ENCODE results near the gene NRBP1. TPM values are rescaled to one million over a fixed set of nuclear protein-coding genes. Genes with fewer than 3 reads are reported as not detected.
A peak's percentile ranks its signal among the peaks of the same experiment; 100 is the strongest.

NRBP1 gene
- total RNA-seq, 1 donor from 2014 or later: 136 TPM

GRCh38 chr2:27445155-27445554 lies 16.7 kb downstream of the NRBP1 start:
- H3K79me2 ChIP-seq (ENCODE audit: low read depth): no peaks in the 10 kb centered on the region
- H3K27ac Mint-ChIP-seq: peak overlapping the region; percentile 25
- H3K4me1 Mint-ChIP-seq: peaks cover 9% of the 10 kb centered on the region
- no peak overlapping the region for H3K4me3 ChIP-seq
- H3K9me3 Mint-ChIP-seq: no peaks in the 10 kb centered on the region
- no peaks in the 10 kb centered on the region for H3K27me3 ChIP-seq
- H3K9ac ChIP-seq: no peak overlapping the region
- peaks cover 7% of the 10 kb centered on the region for H3K4me1 ChIP-seq
- H3K27me3 Mint-ChIP-seq (ENCODE audit: insufficient read depth, low read depth): peaks cover 4% of the 10 kb centered on the region
- no peak overlapping the region for H3K27ac ChIP-seq
- no peak for TF ChIP-seq CTCF (IDR thresholded peaks at IDR 0.05)
- no peak for TF ChIP-seq EZH2phosphoT487 (IDR thresholded peaks at IDR 0.05)
- TF ChIP-seq EZH2 (IDR thresholded peaks at IDR 0.05): no peak
- H3K9me3 ChIP-seq (ENCODE audit: low read depth): no peaks in the 10 kb centered on the region
- no peak overlapping the region for H3K4me3 Mint-ChIP-seq
- peaks cover 9% of the 10 kb centered on the region for H4K20me1 ChIP-seq (ENCODE audit: low read depth)
- H3F3A ChIP-seq (ENCODE audit: low read depth): peaks cover 32% of the 10 kb centered on the region
- H3K4me2 ChIP-seq: no peak overlapping the region
- H3K36me3 Mint-ChIP-seq: peaks cover 33% of the 10 kb centered on the region
- no peaks in the 10 kb centered on the region for H3K36me3 ChIP-seq
- no peak overlapping the region for H2AFZ ChIP-seq (replicated peaks)
- DNase-seq (ENCODE audit: low spot score): no peak

- Histone ChIP-seq H3K27ac (no peak overlapping the region), H3K9me3 (ENCODE audit: low read depth) (no peaks in the 10 kb centered on the region), H3K4me2 (no peak overlapping the region), H3K36me3 (no peaks in the 10 kb centered on the region), H3K4me3 (no peak overlapping the region), H3K9ac (no peak overlapping the region), H3K27me3 (no peaks in the 10 kb centered on the region), H2AFZ (replicated peaks) (no peak overlapping the region), H4K20me1 (ENCODE audit: low read depth) (peaks cover 9% of the 10 kb centered on the region), H3K79me2 (ENCODE audit: low read depth) (no peaks in the 10 kb centered on the region), H3F3A (ENCODE audit: low read depth) (peaks cover 27% of the 10 kb centered on the region), H3K4me1 (peaks cover 7% of the 10 kb centered on the region)
- Mint-ChIP-seq H3K4me1 (peaks cover 9% of the 10 kb centered on the region), H3K9me3 (no peaks in the 10 kb centered on the region), H3K27ac (no peak overlapping the region), H3K4me3 (no peak overlapping the region), H3K27me3 (ENCODE audit: insufficient read depth, low read depth) (peaks cover 4% of the 10 kb centered on the region), H3K36me3 (peaks cover 29% of the 10 kb centered on the region)
- TF ChIP-seq EZH2phosphoT487 (IDR thresholded peaks at IDR 0.05) (no peak), CTCF (IDR thresholded peaks at IDR 0.05) (no peak), EZH2 (IDR thresholded peaks at IDR 0.05) (no peak)
- no peak for DNase-seq (ENCODE audit: low spot score)
Measured at GRCh38 chr2:27445615-27446014, 17.2 kb downstream of the NRBP1 start.

- Mint-ChIP-seq H3K4me3 (no peak overlapping the region), H3K27ac (no peak overlapping the region), H3K9me3 (no peaks in the 10 kb centered on the region), H3K36me3 (peaks cover 27% of the 10 kb centered on the region), H3K27me3 (ENCODE audit: insufficient read depth, low read depth) (peaks cover 4% of the 10 kb centered on the region), H3K4me1 (peaks cover 9% of the 10 kb centered on the region)
- no peaks in the 10 kb centered on the region for H3K9me3 ChIP-seq (ENCODE audit: low read depth)
- no peak overlapping the region for H3K4me2 ChIP-seq
- no peak overlapping the region for H3K4me3 ChIP-seq
- H3K4me1 ChIP-seq: peaks cover 7% of the 10 kb centered on the region
- no peak overlapping the region for H2AFZ ChIP-seq (replicated peaks)
- no peak for DNase-seq (ENCODE audit: low spot score)
- H4K20me1 ChIP-seq (ENCODE audit: low read depth): peaks cover 9% of the 10 kb centered on the region
- no peaks in the 10 kb centered on the region for H3K79me2 ChIP-seq (ENCODE audit: low read depth)
- H3K27me3 ChIP-seq: no peaks in the 10 kb centered on the region
- no peak overlapping the region for H3K27ac ChIP-seq
- no peak overlapping the region for H3K9ac ChIP-seq
- no peak for TF ChIP-seq EZH2phosphoT487 (IDR thresholded peaks at IDR 0.05)
- TF ChIP-seq CTCF (IDR thresholded peaks at IDR 0.05): no peak
- TF ChIP-seq EZH2 (IDR thresholded peaks at IDR 0.05): no peak
- H3F3A ChIP-seq (ENCODE audit: low read depth): peaks cover 23% of the 10 kb centered on the region
- H3K36me3 ChIP-seq: no peaks in the 10 kb centered on the region
Measured at GRCh38 chr2:27446057-27446456, 17.6 kb downstream of the NRBP1 start.
